ENCODE measurements around the gene COL4A1.
A peak's percentile ranks its signal among the peaks of the same experiment; 100 is the strongest.

COL4A1 gene

DNA sequence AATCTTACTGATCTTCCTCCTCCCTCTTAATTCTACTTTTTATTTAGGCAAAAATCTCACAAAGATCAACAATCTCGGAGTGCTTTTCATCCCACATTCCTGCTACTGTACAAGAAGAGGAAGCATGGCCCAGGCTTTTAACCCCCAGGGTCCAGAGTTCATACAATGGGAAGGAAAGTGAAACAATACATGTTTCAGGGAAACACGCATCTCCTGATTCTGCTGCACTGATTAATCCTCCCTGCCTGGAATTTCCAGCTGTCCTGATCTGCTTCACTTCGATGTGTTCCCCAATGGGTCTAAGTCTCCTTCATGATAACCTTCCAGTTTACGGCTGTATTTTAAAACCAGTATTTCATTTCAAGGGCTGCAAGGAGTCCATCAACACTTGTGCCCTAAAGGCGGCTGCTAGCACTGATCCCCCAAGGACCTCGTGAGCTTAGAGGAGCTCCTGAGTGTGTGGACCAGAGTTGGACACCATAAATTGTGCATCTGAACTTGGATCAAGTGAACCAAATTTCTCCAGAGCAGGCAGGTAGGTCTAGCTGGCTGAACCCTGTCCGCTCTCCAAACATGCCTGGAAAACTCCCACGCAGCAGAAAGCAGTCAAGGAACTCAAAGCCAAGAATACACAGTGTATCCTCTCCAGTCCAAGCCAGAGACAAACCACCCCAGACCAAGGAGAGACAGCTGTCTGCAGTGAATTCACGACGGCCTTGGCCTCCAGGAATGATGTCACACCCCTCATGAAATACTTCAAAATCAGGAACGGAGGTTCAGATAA is 44.3 kb downstream of the COL4A1 start:
- Histone ChIP-seq H3K4me3 (ENCODE audit: insufficient read length, low read depth) (no peak overlapping the region), H3K4me1 (ENCODE audit: insufficient read depth, insufficient read length) (peaks cover 4% of the 10 kb centered on the region), H3K9ac (ENCODE audit: insufficient read length, low read depth) (no peak overlapping the region), H3K9me3 (ENCODE audit: insufficient read depth, low read length) (no peaks in the 10 kb centered on the region), H3K27me3 (ENCODE audit: insufficient read depth, insufficient read length) (no peaks in the 10 kb centered on the region), H3K36me3 (ENCODE audit: insufficient read depth, insufficient read length, low read length) (peaks cover 15% of the 10 kb centered on the region)
- DNase-seq (ENCODE audit: low read depth, low spot score) = no peak
- no peak for TF ChIP-seq YY1 (IDR thresholded peaks at IDR 0.05; ENCODE audit: insufficient read depth, insufficient read length)
- no peak for TF ChIP-seq ZNF274 (IDR thresholded peaks at IDR 0.05; ENCODE audit: low read depth, low read length)
- TF ChIP-seq SUZ12 (IDR thresholded peaks at IDR 0.05; ENCODE audit: extremely low read depth, insufficient read depth, insufficient read length) = no peak

DNA sequence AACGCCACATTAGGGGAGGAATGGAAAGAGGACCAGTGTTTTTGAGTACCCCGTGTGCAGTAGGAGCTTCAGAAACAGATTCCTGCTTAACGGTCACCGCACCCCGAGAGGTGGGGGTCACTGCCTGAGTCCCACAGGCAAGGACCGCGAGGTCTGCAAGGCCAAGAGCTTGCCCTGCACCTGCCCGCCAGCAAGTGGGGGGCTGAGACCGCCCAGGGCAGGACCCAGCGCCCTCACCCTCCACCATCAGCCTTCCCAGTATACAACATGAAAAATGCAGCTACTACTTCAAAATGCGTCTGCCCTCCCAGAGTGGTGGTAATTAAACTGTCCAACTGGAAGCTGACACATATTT is 44.9 kb downstream of the COL4A1 start:
- Histone ChIP-seq H3K4me3 (ENCODE audit: insufficient read length, low read depth) (no peak overlapping the region), H3K9me3 (ENCODE audit: insufficient read depth, low read length) (no peaks in the 10 kb centered on the region), H3K27me3 (ENCODE audit: insufficient read depth, insufficient read length) (no peaks in the 10 kb centered on the region), H3K36me3 (ENCODE audit: insufficient read depth, insufficient read length, low read length) (peaks cover 15% of the 10 kb centered on the region), H3K4me1 (ENCODE audit: insufficient read depth, insufficient read length) (peaks cover 4% of the 10 kb centered on the region), H3K9ac (ENCODE audit: insufficient read length, low read depth) (no peak overlapping the region)
- no peak for DNase-seq (ENCODE audit: low read depth, low spot score)
- TF ChIP-seq YY1 (IDR thresholded peaks at IDR 0.05; ENCODE audit: insufficient read depth, insufficient read length) (no peak), ZNF274 (IDR thresholded peaks at IDR 0.05; ENCODE audit: low read depth, low read length) (no peak), SUZ12 (IDR thresholded peaks at IDR 0.05; ENCODE audit: extremely low read depth, insufficient read depth, insufficient read length) (no peak)

GRCh38 chr13:110261166-110262081 is 45.5 kb downstream of the COL4A1 start:
- Histone ChIP-seq H3K4me3 (ENCODE audit: insufficient read length, low read depth) (no peak overlapping the region), H3K9me3 (ENCODE audit: insufficient read depth, low read length) (no peaks in the 10 kb centered on the region), H3K4me1 (ENCODE audit: insufficient read depth, insufficient read length) (peaks cover 4% of the 10 kb centered on the region), H3K27me3 (ENCODE audit: insufficient read depth, insufficient read length) (no peaks in the 10 kb centered on the region), H3K9ac (ENCODE audit: insufficient read length, low read depth) (no peak overlapping the region), H3K36me3 (ENCODE audit: insufficient read depth, insufficient read length, low read length) (peaks cover 15% of the 10 kb centered on the region)
- peak; percentile 20 for DNase-seq (ENCODE audit: low read depth, low spot score)
- TF ChIP-seq YY1 (IDR thresholded peaks at IDR 0.05; ENCODE audit: insufficient read depth, insufficient read length) (no peak), ZNF274 (IDR thresholded peaks at IDR 0.05; ENCODE audit: low read depth, low read length) (no peak), SUZ12 (IDR thresholded peaks at IDR 0.05; ENCODE audit: extremely low read depth, insufficient read depth, insufficient read length) (no peak)

DNA sequence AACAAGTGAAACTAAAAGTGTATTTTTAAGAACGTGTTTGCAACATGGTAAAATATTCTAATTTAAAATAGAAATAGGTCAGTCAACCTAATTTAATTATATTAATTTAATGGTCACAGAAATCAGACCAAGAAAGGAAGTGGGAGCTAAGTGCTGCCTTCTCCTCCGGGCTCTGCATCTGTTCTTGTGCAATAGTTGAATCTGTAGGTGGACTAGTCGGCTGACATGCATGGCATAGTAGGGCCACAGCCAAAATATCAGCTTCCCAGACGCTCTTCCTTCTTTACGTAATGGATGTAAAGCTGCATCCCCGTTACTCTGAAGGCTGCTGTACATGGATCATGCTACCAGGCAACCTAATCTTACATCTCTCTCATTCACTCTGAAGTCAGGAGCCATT is 47.3 kb downstream of the COL4A1 start:
- Histone ChIP-seq H3K9me3 (ENCODE audit: insufficient read depth, low read length) (no peaks in the 10 kb centered on the region), H3K36me3 (ENCODE audit: insufficient read depth, insufficient read length, low read length) (peaks cover 4% of the 10 kb centered on the region), H3K9ac (ENCODE audit: insufficient read length, low read depth) (no peak overlapping the region), H3K27me3 (ENCODE audit: insufficient read depth, insufficient read length) (no peaks in the 10 kb centered on the region), H3K4me1 (ENCODE audit: insufficient read depth, insufficient read length) (no peaks in the 10 kb centered on the region), H3K4me3 (ENCODE audit: insufficient read length, low read depth) (no peak overlapping the region)
- TF ChIP-seq SUZ12 (IDR thresholded peaks at IDR 0.05; ENCODE audit: extremely low read depth, insufficient read depth, insufficient read length) (no peak), ZNF274 (IDR thresholded peaks at IDR 0.05; ENCODE audit: low read depth, low read length) (no peak), YY1 (IDR thresholded peaks at IDR 0.05; ENCODE audit: insufficient read depth, insufficient read length) (no peak)
- DNase-seq (ENCODE audit: low read depth, low spot score) = no peak

DNA sequence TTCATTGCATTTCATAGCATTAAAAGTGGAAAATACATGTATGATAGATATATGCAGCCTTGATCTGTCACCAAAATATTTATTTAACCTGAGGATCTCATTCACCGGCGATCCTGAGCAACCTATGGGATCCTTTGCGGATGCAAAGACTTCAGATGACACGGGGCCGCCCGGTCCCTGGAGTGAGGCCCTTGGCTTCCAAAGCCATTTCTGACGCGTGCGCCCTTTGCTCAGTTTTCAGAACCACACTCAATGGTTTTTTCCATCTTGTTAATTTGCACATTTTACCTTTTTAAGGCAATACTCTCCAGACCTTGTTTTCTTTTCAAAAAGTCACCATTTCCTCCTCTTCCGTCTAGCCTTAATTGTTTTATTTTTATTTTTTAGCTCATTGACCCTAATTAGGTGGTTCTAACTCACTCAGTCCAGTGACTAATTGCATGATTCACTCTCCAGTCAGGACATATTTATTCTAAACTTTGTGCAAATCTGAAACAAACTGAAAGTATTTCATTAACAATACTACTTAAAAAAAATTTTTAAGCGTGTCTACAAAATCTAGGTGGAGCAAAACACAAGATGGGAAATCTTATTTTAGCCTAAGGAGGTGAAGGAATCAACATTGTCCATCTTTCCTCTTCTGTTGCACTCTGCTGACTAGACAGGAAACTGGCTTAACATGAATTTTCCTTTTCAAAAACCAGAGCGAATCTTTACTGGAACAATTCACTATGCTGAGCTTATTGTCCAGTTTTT is 47.9 kb downstream of the COL4A1 start:
- Histone ChIP-seq H3K9me3 (ENCODE audit: insufficient read depth, low read length) (no peaks in the 10 kb centered on the region), H3K27me3 (ENCODE audit: insufficient read depth, insufficient read length) (no peaks in the 10 kb centered on the region), H3K36me3 (ENCODE audit: insufficient read depth, insufficient read length, low read length) (peaks cover 3% of the 10 kb centered on the region), H3K4me3 (ENCODE audit: insufficient read length, low read depth) (no peak overlapping the region), H3K4me1 (ENCODE audit: insufficient read depth, insufficient read length) (no peaks in the 10 kb centered on the region), H3K9ac (ENCODE audit: insufficient read length, low read depth) (no peak overlapping the region)
- DNase-seq (ENCODE audit: low read depth, low spot score) = no peak
- TF ChIP-seq YY1 (IDR thresholded peaks at IDR 0.05; ENCODE audit: insufficient read depth, insufficient read length) (no peak), ZNF274 (IDR thresholded peaks at IDR 0.05; ENCODE audit: low read depth, low read length) (no peak), SUZ12 (IDR thresholded peaks at IDR 0.05; ENCODE audit: extremely low read depth, insufficient read depth, insufficient read length) (no peak)

GRCh38 chr13:110257408-110257807 is 49.5 kb downstream of the COL4A1 start:
- no peaks in the 10 kb centered on the region for H3K4me1 ChIP-seq (ENCODE audit: insufficient read depth, insufficient read length)
- no peak overlapping the region for H3K4me3 ChIP-seq (ENCODE audit: insufficient read length, low read depth)
- H3K9ac ChIP-seq (ENCODE audit: insufficient read length, low read depth) = no peak overlapping the region
- TF ChIP-seq SUZ12 (IDR thresholded peaks at IDR 0.05; ENCODE audit: extremely low read depth, insufficient read depth, insufficient read length) = no peak
- no peaks in the 10 kb centered on the region for H3K27me3 ChIP-seq (ENCODE audit: insufficient read depth, insufficient read length)
- peaks cover 3% of the 10 kb centered on the region for H3K36me3 ChIP-seq (ENCODE audit: insufficient read depth, insufficient read length, low read length)
- no peaks in the 10 kb centered on the region for H3K9me3 ChIP-seq (ENCODE audit: insufficient read depth, low read length)
- no peak for DNase-seq (ENCODE audit: low read depth, low spot score)
